Endothelial cell of umbilical vein (primary cell): ENCODE data around the gene RGS7BP.

Experiments
- CTCF ChIP-seq, 2 donors: IDR thresholded peaks; 1 replicate in 1 of 2; 2 replicates in 1 of 2; pipeline ENCODE4 v1.5.1; 2011; ENCODE audit warnings: low read length in 2 of 2, mild to moderate bottlenecking in 2 of 2, moderate library complexity in 2 of 2, control low read depth in 1 of 2, inconsistent platforms in 1 of 2, low read depth in 1 of 2; ENCODE audit not compliant: insufficient read depth in 1 of 2; ENCODE audit errors: extremely low read depth in 1 of 2
- POLR2A ChIP-seq: IDR thresholded peaks from 2 replicates; pipeline ENCODE4 v1.6.1; 2012; ENCODE audit warnings: low read depth, mild to moderate bottlenecking, control low read depth, low read length

GRCh38 chr5:64644831-64645230 lies 139.0 kb downstream of the RGS7BP start:
- TF ChIP-seq POLR2A (no peak), CTCF (IDR thresholded peaks at IDR 0.05; ENCODE audit: extremely low read depth in 1 of 2, insufficient read depth in 1 of 2, low read depth in 1 of 2, low read length in 2 of 2) (no peak)
